NCI-H1105 (cell line): ENCODE data around the gene STYK1.
A peak's percentile ranks its signal among the peaks of the same experiment; 100 is the strongest.
"Not testable (repeated sequence)": the region's sequence is repeated elsewhere in the genome, so short reads cannot be mapped to it uniquely, and the experiment has no call there.

Experiments used
- DNase-seq: peaks from one replicate; lab custom pipeline; 2025; lab: John Stamatoyannopoulos, UW

The STYK1 gene

DNA sequence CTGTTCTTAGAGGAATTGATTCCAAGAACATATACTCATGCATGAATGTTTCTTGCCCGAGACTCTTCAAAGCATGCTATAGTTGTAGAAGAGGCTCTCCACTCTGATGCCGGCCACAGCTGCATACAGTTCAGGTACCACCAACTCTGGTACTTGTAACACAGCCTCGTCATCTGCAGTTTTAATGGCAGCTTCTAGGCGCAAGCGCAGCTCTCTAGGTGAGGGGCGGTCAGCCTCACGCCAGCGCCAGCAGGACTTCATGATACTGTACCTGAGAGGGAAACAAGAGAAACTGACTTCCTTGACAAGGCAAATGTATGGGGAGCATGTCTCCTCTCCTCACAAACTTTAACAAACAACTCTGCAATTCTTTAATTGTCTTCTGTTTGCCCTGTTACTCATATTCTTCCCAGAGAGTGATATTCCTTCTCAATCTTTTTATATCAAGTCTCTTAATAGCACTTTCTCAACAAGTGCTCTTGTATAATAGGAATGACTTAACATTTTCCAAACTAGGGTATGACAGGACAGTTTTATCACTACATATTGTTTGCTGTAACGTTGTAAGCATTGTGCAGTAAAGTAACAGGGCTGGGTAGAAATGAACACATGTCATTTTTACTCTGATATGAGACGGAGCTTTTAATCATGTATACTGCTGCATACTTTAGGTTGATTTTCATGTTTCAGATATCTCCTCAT is 53.6 kb downstream of the STYK1 start:
- DNase-seq, result no peak

DNA sequence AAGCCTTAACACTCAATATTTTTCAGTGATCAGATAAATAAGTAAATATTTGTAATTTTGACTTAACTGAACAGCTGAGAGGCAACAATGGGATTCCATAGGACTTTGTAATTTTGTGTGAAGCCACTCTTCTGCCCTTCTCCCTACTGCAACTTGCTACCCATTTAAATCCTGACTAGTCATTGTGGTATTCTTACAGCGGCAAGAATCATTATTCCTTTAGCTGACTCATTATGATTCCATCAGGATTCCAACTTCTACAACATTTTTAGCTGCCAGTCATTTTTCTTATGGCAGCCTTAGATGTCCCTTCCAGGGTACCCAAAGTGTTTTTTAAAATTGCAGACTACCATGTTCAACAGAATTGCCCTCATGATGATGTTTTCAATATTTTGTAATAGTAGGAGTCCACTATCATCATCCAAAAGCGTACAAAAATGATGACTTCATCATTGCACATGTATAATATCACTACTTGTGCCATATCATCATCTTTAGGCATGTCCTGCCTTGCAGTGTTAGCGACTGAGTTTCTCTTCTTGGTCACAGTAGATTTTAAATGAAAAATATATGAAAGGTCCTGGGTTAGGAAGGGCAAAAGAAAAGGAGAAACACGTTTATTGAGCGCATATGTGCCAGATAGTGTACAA is 55.4 kb downstream of the STYK1 start:
- no peak for DNase-seq

DNA sequence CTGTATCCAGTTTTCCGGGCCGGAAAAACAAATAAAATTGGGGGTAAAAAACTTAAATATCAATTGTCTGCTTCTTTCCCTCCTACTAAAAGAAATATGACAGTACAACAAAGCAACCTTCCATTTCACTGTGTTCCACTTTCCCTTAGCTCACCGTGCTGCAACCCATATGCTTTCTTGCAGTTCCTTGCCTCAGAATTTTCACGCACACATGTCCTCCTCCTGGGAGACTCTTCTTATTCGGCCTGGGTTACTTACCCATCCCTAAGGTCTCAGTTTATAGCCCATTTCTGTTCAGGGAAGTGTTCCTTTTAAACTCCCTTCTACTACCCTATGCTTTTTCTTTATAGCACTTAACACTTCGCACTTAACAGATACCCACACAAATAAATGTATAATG is 56.0 kb downstream of the STYK1 start:
- DNase-seq, result no peak

DNA sequence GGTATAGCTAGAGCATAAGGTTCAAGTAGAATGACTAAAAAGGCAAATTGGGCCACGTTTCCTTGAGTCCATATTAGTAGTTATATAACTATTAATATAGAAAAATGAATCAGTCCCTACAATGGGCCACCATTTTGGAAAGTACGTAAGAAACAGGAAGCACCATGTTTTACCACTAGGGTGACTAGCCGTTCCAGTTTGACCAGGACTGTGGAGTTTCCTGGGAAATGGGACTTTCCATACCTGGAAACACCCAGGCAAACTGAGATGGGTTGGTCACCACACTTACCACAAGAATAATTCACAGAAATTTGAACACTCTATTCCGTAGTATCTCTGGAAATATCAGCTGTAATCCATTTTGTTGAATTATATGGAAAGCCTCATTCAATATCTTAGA is 58.3 kb downstream of the STYK1 start:
- DNase-seq, result no peak

DNA sequence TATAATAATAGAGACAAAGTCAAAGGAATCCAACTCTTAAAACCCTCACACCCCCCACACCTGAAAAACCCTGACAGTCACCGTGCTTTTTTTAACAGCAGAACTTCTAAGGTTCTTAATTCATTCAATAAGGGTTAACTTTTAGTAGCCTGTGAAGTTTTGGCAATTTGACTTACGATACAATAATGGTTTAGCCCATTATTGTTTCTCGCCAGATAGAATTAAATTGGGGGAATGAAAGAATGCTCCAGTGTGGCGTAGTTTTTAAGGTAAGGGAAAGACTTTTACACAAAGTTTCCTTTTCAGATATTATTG is 59.8 kb downstream of the STYK1 start:
- DNase-seq, result no peak

DNA sequence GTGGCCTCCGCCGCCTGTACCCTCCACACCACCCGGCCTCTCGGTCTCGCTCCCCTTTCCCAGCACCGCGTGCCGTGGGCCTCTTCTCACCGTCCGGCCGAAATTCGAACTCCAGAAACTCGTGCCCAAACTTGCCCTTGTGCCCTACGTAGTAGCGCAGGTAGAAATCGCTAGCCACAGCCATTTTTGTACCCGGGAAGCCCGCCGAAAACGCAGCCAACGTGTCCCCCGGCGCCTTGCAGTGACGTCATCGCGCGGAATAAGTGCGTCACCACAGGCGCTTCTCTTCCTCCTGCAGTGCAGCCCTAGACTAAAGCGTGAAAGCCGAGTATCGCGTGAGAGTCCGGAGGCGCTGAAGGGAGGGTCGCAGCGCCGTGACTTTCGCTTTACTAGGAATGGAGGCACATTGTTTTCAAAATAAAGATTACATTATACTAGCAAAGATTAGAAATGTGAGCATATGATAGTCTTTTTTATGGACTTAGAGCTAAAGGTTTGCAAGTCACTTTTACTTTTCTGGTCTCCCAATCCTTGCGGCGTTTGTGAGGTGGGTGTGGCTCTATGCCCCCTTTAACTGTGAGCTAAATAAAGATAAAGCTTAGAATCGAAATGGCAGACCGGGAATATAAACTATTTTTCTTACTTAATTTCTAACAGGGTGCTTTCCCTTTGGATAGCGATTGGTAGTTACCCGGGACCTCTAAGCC is 60.4 kb downstream of the STYK1 start, which contains the start of gene MAGOHB:
Gene MAGOHB (minus strand): TSS at position 261 of the 707 bp plus-strand sequence. CDS start 77 bp downstream, at position 184.
- peak; percentile 96 for DNase-seq

DNA sequence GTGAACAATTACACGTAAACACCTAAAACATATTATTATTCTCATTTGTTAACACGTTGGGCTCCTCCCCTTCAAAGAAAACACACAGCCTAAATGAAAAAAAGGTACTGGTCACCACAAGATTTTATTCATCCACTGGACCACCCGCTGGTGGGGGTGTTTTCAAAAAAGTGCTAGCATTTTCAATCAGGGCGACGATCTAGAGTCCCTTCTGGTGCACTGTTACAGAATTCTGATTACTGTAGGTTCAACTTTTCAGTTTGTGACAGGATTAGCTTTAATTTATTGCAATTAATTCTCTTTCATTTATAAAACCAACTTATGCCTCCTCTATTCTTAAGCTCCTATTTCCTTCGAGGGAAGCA is 60.9 kb downstream of the STYK1 start:
- no peak for DNase-seq

DNA sequence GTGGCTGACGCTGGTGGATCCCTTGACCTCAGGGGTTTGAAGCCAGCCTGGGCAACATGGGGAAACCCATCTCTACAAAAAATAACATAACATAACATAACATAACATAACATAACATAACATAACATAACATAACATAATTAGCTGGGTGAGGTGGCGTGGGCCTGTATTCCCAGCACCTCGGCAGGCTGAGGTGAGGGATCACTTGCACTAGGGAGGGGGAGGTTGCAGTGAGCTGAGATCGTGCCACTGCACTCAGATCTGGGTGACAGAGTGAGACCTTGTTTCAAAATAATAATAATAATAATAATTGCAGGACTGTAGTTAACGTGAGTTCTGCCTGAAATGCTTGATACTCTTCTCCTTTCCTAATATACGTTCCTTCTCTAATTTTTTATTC is 61.7 kb downstream of the STYK1 start:
- no peak for DNase-seq

DNA sequence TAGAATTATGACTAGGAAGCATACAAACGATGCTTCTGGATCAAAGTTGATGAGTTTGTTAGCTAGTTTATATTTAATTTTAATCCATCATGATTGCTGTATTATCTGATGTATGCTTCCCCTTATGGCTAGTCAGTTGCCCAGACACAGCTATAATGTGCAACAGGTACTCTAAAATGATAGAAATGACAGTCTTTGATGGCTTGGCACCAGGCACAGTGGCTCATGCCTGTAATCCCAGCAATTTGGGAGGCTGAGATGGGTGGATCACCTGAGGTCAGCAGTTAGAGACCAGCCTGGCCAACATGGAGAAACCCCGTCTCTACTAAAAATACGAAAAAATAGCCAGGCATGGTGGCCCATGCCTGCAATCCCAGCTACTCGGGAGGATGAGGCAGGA is 62.6 kb downstream of the STYK1 start:
- not testable (repeated sequence) for DNase-seq

DNA sequence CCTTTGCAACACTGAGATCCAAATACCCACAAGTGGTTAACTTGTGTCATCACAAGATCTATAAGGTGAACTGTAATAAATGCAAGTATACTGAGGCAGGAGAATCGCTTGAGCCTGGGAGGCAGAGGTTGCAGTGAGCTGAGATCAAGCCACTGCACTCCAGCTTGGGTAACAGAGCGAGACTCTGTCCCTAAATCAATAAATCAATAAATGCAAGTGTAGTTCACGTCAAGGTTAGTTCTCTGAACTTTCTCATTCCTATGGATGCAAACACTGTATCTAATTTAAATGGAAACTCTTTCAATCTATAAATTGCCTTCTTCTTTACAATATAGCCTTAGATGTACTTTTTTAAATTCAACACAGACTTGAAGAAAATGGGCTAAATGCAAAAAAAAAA is 63.7 kb downstream of the STYK1 start:
- no peak for DNase-seq

DNA sequence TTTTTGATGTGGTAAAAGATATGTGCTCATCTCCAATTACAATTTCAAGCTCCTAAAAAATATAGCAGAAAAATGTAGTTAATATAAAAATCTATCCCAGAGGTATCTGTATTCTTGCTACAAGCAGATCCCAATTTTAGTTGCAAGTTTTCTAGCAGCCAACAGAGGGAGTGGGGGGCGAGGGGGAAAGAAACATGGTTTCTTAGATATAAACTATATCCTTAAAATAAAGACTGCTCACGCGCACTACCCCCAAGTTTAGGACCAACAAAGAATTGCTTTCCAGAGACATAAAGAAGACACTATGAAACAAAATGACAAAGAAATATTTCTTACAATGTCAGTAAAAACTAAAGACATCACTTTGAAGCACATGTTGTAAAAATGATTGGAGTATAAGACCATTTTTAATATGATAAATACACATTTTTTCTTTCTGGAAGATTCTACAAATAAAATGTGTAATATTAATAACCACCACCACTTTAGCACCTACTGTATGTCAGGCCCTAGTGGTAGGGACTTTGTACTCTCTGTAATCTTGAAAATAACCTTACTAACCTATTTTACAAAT is 65.9 kb downstream of the STYK1 start:
- DNase-seq, result no peak

DNA sequence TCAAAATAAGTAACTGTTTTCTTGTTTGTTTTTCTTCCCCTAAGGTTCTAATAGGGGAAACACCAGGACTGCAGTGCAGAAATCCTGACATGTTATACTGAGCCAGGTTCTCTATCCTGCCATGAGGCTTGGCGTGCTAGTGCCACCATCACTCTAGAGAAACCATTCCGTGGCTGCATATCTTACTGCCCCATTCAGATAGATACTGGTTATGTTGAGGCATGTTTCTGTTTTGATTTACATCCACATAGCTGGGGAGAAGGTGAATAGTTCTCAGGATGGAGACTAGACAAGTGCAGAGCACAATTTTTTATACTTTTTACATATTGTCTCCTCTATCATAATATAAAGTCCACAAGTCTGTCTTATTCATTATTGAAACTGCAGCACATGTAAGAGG is 72.0 kb downstream of the STYK1 start:
- no peak for DNase-seq

DNA sequence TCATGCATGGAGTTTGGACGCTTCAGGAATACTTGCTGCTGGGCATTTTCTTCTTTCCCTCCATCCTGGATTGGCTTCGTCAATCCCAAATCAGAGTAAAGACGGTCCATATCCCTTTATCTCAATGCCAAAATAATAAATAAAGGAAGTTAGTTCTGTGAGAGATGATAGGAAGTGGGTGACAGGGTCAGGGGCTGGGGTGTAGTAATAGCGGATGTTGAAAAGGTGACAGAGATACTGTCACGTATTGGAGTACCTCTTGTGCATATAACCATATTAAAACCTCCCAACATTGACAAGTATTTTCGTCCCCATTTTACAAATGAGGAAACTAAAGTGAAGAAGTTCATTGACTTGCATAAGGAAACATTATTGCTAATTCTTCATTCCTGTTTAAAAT is 72.9 kb downstream of the STYK1 start:
- no peak for DNase-seq

DNA sequence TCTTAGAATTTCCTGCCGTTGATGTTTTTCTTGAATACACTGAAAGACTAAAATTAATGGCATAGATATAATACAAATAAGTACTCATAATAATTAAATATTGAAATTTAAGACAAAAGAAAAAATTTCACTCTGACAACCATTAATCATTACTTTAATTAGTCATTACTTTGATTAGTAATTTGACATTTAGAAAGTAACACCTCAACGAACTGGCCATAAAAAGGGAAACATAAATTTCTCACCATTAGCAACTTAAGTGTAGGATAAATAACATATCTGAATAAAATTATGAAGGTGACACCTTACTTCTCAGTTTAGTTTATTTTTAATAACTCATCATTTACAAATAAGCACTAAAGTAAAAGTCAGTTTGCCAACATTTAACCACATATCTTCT is 78.0 kb downstream of the STYK1 start:
- no peak for DNase-seq

DNA sequence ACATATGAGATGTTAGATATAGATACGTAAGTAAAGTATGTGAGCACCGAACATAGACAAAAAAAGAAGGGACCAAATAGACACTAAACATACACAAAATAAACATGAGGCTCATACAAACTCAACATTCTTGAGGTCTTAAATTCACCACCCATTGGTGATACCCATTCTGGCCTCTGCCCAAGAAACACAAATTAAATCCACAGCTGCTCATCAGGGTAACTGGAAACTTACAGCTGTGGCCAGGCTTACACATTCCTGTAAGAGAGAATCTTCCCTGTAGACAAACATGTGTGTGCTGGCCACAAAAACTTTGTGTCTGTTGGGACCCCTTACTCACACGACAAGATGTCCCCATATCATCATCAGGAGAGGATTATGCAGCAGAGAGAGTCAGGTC is 82.9 kb downstream of the STYK1 start:
- no peak for DNase-seq

DNA sequence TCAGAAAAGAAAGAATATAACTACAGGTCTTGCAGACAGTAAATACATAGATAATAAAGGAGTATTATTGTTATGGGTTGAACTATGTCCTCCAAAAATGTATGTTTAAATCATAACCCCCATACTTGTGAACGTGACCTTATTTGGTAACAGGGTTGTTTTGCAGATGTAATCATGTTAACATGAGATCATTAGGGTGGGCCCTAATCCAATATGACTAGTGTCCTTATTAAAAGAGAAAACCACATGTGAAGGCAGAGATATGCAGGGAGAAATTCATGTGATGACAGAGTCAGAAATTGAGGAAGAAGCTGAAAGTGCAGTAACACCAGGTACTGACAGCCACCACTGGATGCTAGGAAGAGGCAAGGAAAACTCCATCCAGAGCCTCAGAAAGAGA is 89.4 kb downstream of the STYK1 start:
- no peak for DNase-seq

DNA sequence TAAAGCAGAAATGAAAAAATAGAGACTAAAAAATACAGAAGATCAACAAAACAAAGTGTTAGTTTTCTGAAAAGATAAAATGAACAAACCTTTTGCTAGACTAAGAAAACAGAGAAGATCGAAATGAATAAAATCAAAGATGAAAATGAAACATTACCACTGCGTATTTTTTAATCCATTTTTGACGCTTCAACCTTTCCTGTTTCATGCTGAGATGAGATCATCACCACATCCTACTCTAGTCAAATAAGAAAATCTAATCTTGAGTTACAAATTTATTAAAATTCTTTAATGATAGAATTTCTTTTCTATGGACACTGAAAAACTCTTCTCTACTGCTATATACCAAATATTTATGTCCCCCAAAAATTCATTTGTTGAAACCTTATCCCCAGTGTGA is 91.1 kb downstream of the STYK1 start:
- no peak for DNase-seq

DNA sequence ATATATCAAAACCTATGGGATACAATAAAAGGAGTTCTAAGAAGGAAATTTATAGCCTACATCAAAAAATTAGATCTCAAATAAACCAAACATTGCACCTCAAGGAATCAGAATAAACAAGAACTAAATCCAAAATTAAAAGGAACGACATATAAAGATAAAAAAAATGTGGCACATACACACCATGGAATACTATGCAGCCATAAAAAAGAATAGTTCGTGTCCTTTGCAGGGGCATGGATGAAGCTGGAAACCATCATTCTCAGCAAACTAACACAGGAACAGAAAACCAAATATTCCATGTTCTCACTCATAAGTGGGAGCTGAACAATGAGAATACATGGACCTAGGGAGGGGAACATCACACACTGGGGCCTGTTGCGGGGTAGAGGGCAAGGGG is 91.7 kb downstream of the STYK1 start:
- not testable (repeated sequence) for DNase-seq

DNA sequence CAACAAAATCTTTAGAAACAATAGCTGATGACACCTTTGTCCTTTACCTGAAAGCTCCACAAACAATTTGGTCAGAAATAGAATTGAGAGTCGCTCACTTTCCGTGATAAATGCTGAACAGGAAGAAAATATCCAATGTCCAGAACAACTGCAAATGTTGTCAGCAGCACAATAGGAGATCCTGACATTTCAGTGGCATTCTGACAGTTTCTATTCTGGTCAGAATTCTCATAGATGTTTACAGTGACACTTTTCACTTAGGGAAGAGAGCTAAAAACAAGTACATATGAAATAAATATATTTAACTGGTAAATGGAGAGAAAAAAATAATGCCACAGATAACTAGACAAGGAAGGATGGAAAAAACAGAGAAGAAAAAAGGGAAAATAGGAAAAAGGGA is 99.5 kb downstream of the STYK1 start:
- DNase-seq, result no peak

DNA sequence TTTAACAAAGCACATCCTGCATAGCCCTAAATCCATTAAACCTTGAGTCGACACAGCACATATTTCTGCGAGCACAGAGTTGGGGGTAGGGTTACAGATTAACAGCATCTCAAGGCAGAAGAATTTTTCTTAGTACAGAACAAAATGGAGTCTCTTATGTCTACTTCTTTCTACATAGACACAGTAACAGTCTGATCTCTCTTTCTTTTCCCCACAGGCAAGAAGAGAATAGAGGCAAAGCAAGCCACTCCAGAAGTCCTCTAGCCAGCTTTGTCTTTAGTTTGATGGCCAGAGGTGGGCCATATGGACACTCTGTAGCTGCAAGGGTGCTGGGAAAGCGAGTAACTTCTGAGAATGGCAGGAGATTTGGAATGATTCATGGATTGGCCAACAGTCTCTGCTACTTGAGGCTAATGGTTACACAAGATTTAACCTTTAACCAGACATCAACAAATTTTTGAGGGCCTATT is 101.8 kb downstream of the STYK1 start:
- not testable (repeated sequence) for DNase-seq

DNA sequence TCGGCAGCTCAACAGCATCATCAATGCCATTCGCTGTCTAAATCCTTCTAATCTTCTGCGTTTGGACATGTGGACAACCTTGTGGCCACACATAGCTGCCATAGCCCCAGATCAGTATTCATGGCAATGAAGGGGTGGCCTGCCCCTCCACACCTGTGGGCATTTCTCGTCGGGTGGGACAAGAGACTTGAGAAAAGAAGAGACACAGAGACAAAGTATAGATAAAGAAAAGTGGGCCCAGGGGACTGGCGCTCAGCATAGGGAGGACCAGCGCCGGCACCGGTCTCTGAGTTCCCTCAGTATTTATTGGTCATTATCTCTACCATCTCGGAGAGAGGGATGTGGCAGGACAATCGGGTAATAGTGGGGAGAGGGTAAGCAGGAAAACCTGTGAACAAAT is 102.7 kb downstream of the STYK1 start:
- no peak for DNase-seq
